ENCODE data around the gene PPME1. TPM values are rescaled to one million over a fixed set of nuclear protein-coding genes. Genes with fewer than 3 reads are reported as not detected.
A peak's percentile ranks its signal among the peaks of the same experiment; 100 is the strongest.

The PPME1 gene
- total RNA-seq, 1 experiment from 2014 or later, result 53.1 TPM

GRCh38 chr11:74225565-74225964, 54.5 kb downstream of the PPME1 start:
- DNase-seq (ENCODE audit: low read depth), result no peak

GRCh38 chr11:74226907-74227306, 55.8 kb downstream of the PPME1 start:
- DNase-seq (ENCODE audit: low read depth), result no peak

GRCh38 chr11:74232311-74232950, 61.3 kb downstream of the PPME1 start:
- no peak for DNase-seq (ENCODE audit: low read depth)

GRCh38 chr11:74233683-74234082, 62.6 kb downstream of the PPME1 start:
- DNase-seq (ENCODE audit: low read depth), result no peak

GRCh38 chr11:74235121-74235520, 64.0 kb downstream of the PPME1 start:
- no peak for DNase-seq (ENCODE audit: low read depth)

GRCh38 chr11:74237541-74237940, 66.5 kb downstream of the PPME1 start:
- no peak for DNase-seq (ENCODE audit: low read depth)

GRCh38 chr11:74238243-74238642, 67.2 kb downstream of the PPME1 start:
- no peak for DNase-seq (ENCODE audit: low read depth)

GRCh38 chr11:74248469-74248868, 77.4 kb downstream of the PPME1 start:
- no peak for DNase-seq (ENCODE audit: low read depth)

- no peak for DNase-seq (ENCODE audit: low read depth)
Observed at GRCh38 chr11:74249496-74249895, 78.4 kb downstream of the PPME1 start.

- DNase-seq (ENCODE audit: low read depth), result no peak
Observed at GRCh38 chr11:74253361-74253760, 82.3 kb downstream of the PPME1 start.

- DNase-seq (ENCODE audit: low read depth), result peak; percentile 62
Observed at GRCh38 chr11:74255741-74256375, 84.8 kb downstream of the PPME1 start.

GRCh38 chr11:74256378-74257133, 85.5 kb downstream of the PPME1 start:
- DNase-seq (ENCODE audit: low read depth), result no peak

GRCh38 chr11:74257959-74258553, 87.0 kb downstream of the PPME1 start:
- DNase-seq (ENCODE audit: low read depth), result no peak

GRCh38 chr11:74262725-74263124, 91.6 kb downstream of the PPME1 start:
- no peak for DNase-seq (ENCODE audit: low read depth)

- DNase-seq (ENCODE audit: low read depth), result no peak
Observed at GRCh38 chr11:74265256-74265655, 94.2 kb downstream of the PPME1 start.

GRCh38 chr11:74267014-74267413, 95.9 kb downstream of the PPME1 start:
- DNase-seq (ENCODE audit: low read depth), result no peak

- no peak for DNase-seq (ENCODE audit: low read depth)
Observed at GRCh38 chr11:74268456-74268855, 97.4 kb downstream of the PPME1 start.

- DNase-seq (ENCODE audit: low read depth), result peak; percentile 18
Observed at GRCh38 chr11:74269161-74269811, 98.2 kb downstream of the PPME1 start.

- no peak for DNase-seq (ENCODE audit: low read depth)
Observed at GRCh38 chr11:74272276-74272675, 101.2 kb downstream of the PPME1 start.

GRCh38 chr11:74276581-74276980, 105.5 kb downstream of the PPME1 start:
- peak; percentile 44 for DNase-seq (ENCODE audit: low read depth)

- DNase-seq (ENCODE audit: low read depth), result no peak
Observed at GRCh38 chr11:74278103-74278502, 107.0 kb downstream of the PPME1 start.

GRCh38 chr11:74278721-74279161, 107.7 kb downstream of the PPME1 start:
- peak; percentile 96 for DNase-seq (ENCODE audit: low read depth)

All from HT1080 (cell line).